ENCODE measurements around the gene DSCAM.

Gene DSCAM

GRCh38 chr21:40179166-40179565 lies 667.8 kb downstream of the DSCAM start:
- Mint-ChIP-seq H3K9me3 (peaks cover 36% of the 10 kb centered on the region), H3K27ac (no peak overlapping the region), H3K4me1 (ENCODE audit: low read depth) (no peaks in the 10 kb centered on the region), H3K27me3 (ENCODE audit: low read depth) (no peaks in the 10 kb centered on the region), H3K4me3 (no peak overlapping the region), H3K36me3 (ENCODE audit: low read depth) (peaks cover 6% of the 10 kb centered on the region)
- no peak for DNase-seq (ENCODE audit: low spot score)

GRCh38 chr21:40178726-40179125 lies 668.2 kb downstream of the DSCAM start:
- peaks cover 36% of the 10 kb centered on the region for H3K9me3 Mint-ChIP-seq
- H3K27me3 Mint-ChIP-seq (ENCODE audit: low read depth): no peaks in the 10 kb centered on the region
- H3K4me3 Mint-ChIP-seq: no peak overlapping the region
- no peak overlapping the region for H3K27ac Mint-ChIP-seq
- H3K36me3 Mint-ChIP-seq (ENCODE audit: low read depth): peaks cover 6% of the 10 kb centered on the region
- H3K4me1 Mint-ChIP-seq (ENCODE audit: low read depth): no peaks in the 10 kb centered on the region
- no peak for DNase-seq (ENCODE audit: low spot score)

GRCh38 chr21:40177979-40178378 lies 669.0 kb downstream of the DSCAM start:
- Mint-ChIP-seq H3K36me3 (ENCODE audit: low read depth) (peaks cover 6% of the 10 kb centered on the region), H3K9me3 (peaks cover 36% of the 10 kb centered on the region), H3K4me1 (ENCODE audit: low read depth) (no peaks in the 10 kb centered on the region)

GRCh38 chr21:40176724-40177123 lies 670.2 kb downstream of the DSCAM start:
- H3K27ac Mint-ChIP-seq: no peak overlapping the region

More at GRCh38 chr21:40177979-40178378, 669.0 kb downstream of the DSCAM start:
- no peak overlapping the region for H3K4me3 Mint-ChIP-seq
- no peak for DNase-seq (ENCODE audit: low spot score)
- H3K27ac Mint-ChIP-seq: no peak overlapping the region
- H3K27me3 Mint-ChIP-seq (ENCODE audit: low read depth): no peaks in the 10 kb centered on the region

GRCh38 chr21:40173816-40174215 lies 673.1 kb downstream of the DSCAM start:
- Mint-ChIP-seq H3K9me3 (peaks cover 27% of the 10 kb centered on the region), H3K27me3 (ENCODE audit: low read depth) (no peaks in the 10 kb centered on the region), H3K27ac (no peak overlapping the region), H3K4me3 (no peak overlapping the region), H3K36me3 (ENCODE audit: low read depth) (no peaks in the 10 kb centered on the region), H3K4me1 (ENCODE audit: low read depth) (no peaks in the 10 kb centered on the region)
- DNase-seq (ENCODE audit: low spot score): no peak

More at GRCh38 chr21:40176724-40177123, 670.2 kb downstream of the DSCAM start:
- H3K4me3 Mint-ChIP-seq: no peak overlapping the region
- no peaks in the 10 kb centered on the region for H3K4me1 Mint-ChIP-seq (ENCODE audit: low read depth)
- H3K27me3 Mint-ChIP-seq (ENCODE audit: low read depth): no peaks in the 10 kb centered on the region
- DNase-seq (ENCODE audit: low spot score): no peak
- no peaks in the 10 kb centered on the region for H3K36me3 Mint-ChIP-seq (ENCODE audit: low read depth)
- peaks cover 33% of the 10 kb centered on the region for H3K9me3 Mint-ChIP-seq

- Mint-ChIP-seq H3K27me3 (ENCODE audit: low read depth) (no peaks in the 10 kb centered on the region), H3K9me3 (peaks cover 14% of the 10 kb centered on the region), H3K27ac (no peak overlapping the region), H3K36me3 (ENCODE audit: low read depth) (no peaks in the 10 kb centered on the region), H3K4me3 (no peak overlapping the region), H3K4me1 (ENCODE audit: low read depth) (no peaks in the 10 kb centered on the region)
- no peak for DNase-seq (ENCODE audit: low spot score)
These were observed 677.0 kb downstream of the DSCAM start for GRCh38 chr21:40169971-40170370.

- H3K27ac Mint-ChIP-seq: no peak overlapping the region
- H3K4me1 Mint-ChIP-seq (ENCODE audit: low read depth): no peaks in the 10 kb centered on the region
- no peak overlapping the region for H3K4me3 Mint-ChIP-seq
These were observed 680.6 kb downstream of the DSCAM start for GRCh38 chr21:40166291-40166843.

GRCh38 chr21:40165773-40166070 lies 681.2 kb downstream of the DSCAM start:
- no peaks in the 10 kb centered on the region for H3K27me3 Mint-ChIP-seq (ENCODE audit: low read depth)
- H3K36me3 Mint-ChIP-seq (ENCODE audit: low read depth): no peaks in the 10 kb centered on the region
- H3K4me1 Mint-ChIP-seq (ENCODE audit: low read depth): no peaks in the 10 kb centered on the region
- H3K27ac Mint-ChIP-seq: no peak overlapping the region
- no peak for DNase-seq (ENCODE audit: low spot score)
- peaks cover 10% of the 10 kb centered on the region for H3K9me3 Mint-ChIP-seq
- no peak overlapping the region for H3K4me3 Mint-ChIP-seq

More at GRCh38 chr21:40166291-40166843, 680.6 kb downstream of the DSCAM start:
- Mint-ChIP-seq H3K27me3 (ENCODE audit: low read depth) (no peaks in the 10 kb centered on the region), H3K9me3 (peaks cover 10% of the 10 kb centered on the region), H3K36me3 (ENCODE audit: low read depth) (no peaks in the 10 kb centered on the region)
- DNase-seq (ENCODE audit: low spot score): no peak

GRCh38 chr21:40164905-40165772 lies 681.8 kb downstream of the DSCAM start:
- Mint-ChIP-seq H3K4me3 (no peak overlapping the region), H3K9me3 (peaks cover 13% of the 10 kb centered on the region), H3K36me3 (ENCODE audit: low read depth) (no peaks in the 10 kb centered on the region), H3K27me3 (ENCODE audit: low read depth) (no peaks in the 10 kb centered on the region), H3K27ac (no peak overlapping the region), H3K4me1 (ENCODE audit: low read depth) (no peaks in the 10 kb centered on the region)
- DNase-seq (ENCODE audit: low spot score): no peak

- no peak overlapping the region for H3K27ac Mint-ChIP-seq
- H3K36me3 Mint-ChIP-seq (ENCODE audit: low read depth): no peaks in the 10 kb centered on the region
- peaks cover 8% of the 10 kb centered on the region for H3K9me3 Mint-ChIP-seq
- no peak overlapping the region for H3K4me3 Mint-ChIP-seq
- DNase-seq (ENCODE audit: low spot score): no peak
- H3K27me3 Mint-ChIP-seq (ENCODE audit: low read depth): no peaks in the 10 kb centered on the region
- no peaks in the 10 kb centered on the region for H3K4me1 Mint-ChIP-seq (ENCODE audit: low read depth)
These were observed 684.9 kb downstream of the DSCAM start for GRCh38 chr21:40162075-40162474.

GRCh38 chr21:40160911-40161310 lies 686.0 kb downstream of the DSCAM start:
- no peak overlapping the region for H3K4me3 Mint-ChIP-seq
- H3K4me1 Mint-ChIP-seq (ENCODE audit: low read depth): no peaks in the 10 kb centered on the region
- DNase-seq (ENCODE audit: low spot score): no peak
- peaks cover 11% of the 10 kb centered on the region for H3K9me3 Mint-ChIP-seq
- no peaks in the 10 kb centered on the region for H3K27me3 Mint-ChIP-seq (ENCODE audit: low read depth)
- H3K27ac Mint-ChIP-seq: no peak overlapping the region
- no peaks in the 10 kb centered on the region for H3K36me3 Mint-ChIP-seq (ENCODE audit: low read depth)

- Mint-ChIP-seq H3K36me3 (ENCODE audit: low read depth) (no peaks in the 10 kb centered on the region), H3K27me3 (ENCODE audit: low read depth) (no peaks in the 10 kb centered on the region), H3K4me3 (no peak overlapping the region), H3K9me3 (peaks cover 11% of the 10 kb centered on the region), H3K4me1 (ENCODE audit: low read depth) (no peaks in the 10 kb centered on the region), H3K27ac (no peak overlapping the region)
- DNase-seq (ENCODE audit: low spot score): no peak
These were observed 688.6 kb downstream of the DSCAM start for GRCh38 chr21:40158366-40158765.

- peaks cover 11% of the 10 kb centered on the region for H3K9me3 Mint-ChIP-seq
- H3K4me1 Mint-ChIP-seq (ENCODE audit: low read depth): no peaks in the 10 kb centered on the region
- no peak overlapping the region for H3K4me3 Mint-ChIP-seq
- H3K36me3 Mint-ChIP-seq (ENCODE audit: low read depth): no peaks in the 10 kb centered on the region
- no peaks in the 10 kb centered on the region for H3K27me3 Mint-ChIP-seq (ENCODE audit: low read depth)
- no peak overlapping the region for H3K27ac Mint-ChIP-seq
- DNase-seq (ENCODE audit: low spot score): no peak
These were observed 691.4 kb downstream of the DSCAM start for GRCh38 chr21:40155563-40155962.

GRCh38 chr21:40153351-40153750 lies 693.6 kb downstream of the DSCAM start:
- no peaks in the 10 kb centered on the region for H3K36me3 Mint-ChIP-seq (ENCODE audit: low read depth)
- no peak overlapping the region for H3K4me3 Mint-ChIP-seq
- peaks cover 4% of the 10 kb centered on the region for H3K9me3 Mint-ChIP-seq
- H3K27ac Mint-ChIP-seq: no peak overlapping the region
- no peaks in the 10 kb centered on the region for H3K27me3 Mint-ChIP-seq (ENCODE audit: low read depth)
- no peaks in the 10 kb centered on the region for H3K4me1 Mint-ChIP-seq (ENCODE audit: low read depth)
- DNase-seq (ENCODE audit: low spot score): no peak

Data from T-helper 2 cell treated with Interferon-gamma antibody and Interleukin-4, amounts not matched to agents 5 μg/mL and 100 μg/mL, for 36 hours (primary cell).